Jurkat, Clone E6-1 (cell line): Measurements from ENCODE around the gene XKR3.
A peak's percentile ranks its signal among the peaks of the same experiment; 100 is the strongest.
"Not testable (repeated sequence)": the region's sequence is repeated elsewhere in the genome, so short reads cannot be mapped to it uniquely, and the experiment has no call there.

Experiments
- DNase-seq: peaks from one replicate; pipeline ENCODE4 v3.0.0-alpha.2; 2011; ENCODE audit warnings: low read depth, low spot score
- H3K4me3 ChIP-seq: 2 replicates; pipeline ENCODE4 v1.5.1; 2011; ENCODE audit warnings: mild to moderate bottlenecking, low read length, control low read depth, moderate library complexity

The XKR3 gene

DNA sequence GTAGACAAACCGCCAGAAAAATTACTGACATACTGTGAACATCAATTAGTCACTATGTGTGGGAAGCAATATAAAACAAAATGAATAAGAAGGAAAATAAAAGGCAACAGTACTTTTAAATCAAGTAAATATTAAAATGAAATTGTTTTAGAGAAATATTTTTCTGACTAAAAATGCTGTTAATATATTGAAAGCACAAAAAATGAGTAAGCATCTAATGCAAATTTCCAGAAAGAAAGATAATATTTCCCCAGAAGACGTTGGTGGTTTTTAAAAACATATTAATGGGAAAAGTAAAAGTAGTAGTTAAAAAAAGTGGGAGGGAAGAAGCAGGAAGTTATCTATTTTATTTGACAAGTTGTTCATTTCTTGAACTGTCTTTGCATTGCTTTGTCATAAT, 16.5 kb downstream of the XKR3 start:
- DNase-seq: no peak
- no peak overlapping the region for H3K4me3 ChIP-seq

DNA sequence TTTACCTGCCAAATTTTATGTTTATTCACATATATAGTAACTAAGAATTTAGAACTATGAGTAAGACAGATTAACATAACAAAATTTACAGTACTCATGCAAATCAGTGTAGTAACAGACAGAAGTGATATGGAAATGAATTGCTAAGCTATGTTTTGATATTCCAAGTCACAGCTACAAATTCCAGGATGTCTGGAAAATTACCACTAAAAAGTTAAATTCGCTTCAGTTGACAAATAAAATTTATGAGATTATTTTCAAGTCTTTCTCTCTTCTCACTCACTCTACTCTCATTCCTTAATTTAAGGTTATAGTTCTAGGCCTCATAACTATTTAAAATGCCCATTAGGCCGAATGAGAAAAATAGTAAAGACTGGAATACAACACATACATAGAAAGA, 18.1 kb downstream of the XKR3 start:
- no peak overlapping the region for H3K4me3 ChIP-seq
- no peak for DNase-seq

DNA sequence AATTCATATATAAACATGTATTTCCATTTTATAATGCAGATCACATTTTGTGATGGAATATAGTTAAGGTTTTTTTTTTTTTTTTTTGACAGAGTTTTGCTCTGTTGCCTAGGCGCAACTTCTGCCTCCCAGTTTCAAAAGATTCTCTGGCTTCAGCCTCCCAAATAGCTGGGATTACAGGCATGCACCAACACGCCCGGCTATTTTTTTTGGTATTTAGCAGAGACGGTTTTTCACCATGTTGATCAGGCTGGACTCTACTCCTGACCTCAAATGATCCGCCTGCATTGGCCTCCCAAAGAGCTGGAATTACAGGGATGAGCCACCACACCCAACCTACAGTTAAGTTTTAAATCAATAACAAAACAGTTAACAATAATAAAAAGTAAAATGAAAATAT, 18.8 kb downstream of the XKR3 start:
- DNase-seq: no peak
- no peak overlapping the region for H3K4me3 ChIP-seq

DNA sequence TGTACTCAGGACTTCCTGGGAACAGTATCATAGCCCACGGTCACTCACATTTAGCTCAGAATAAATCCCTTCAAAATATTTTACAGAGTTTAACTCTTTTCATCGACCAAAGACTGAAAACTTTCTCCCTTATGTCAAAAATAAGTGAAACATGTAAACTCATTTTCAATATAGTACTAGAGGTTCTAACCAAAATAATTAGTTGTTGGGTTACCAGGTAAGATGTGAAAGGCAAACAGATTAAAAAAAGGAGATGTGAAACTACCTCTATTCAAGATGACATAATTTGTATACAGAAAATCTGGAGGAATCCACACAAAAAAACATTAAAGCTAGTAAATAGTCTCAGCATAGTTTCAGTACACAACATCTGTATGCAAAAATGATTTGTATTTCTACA, 20.3 kb downstream of the XKR3 start:
- no peak for DNase-seq
- no peak overlapping the region for H3K4me3 ChIP-seq

DNA sequence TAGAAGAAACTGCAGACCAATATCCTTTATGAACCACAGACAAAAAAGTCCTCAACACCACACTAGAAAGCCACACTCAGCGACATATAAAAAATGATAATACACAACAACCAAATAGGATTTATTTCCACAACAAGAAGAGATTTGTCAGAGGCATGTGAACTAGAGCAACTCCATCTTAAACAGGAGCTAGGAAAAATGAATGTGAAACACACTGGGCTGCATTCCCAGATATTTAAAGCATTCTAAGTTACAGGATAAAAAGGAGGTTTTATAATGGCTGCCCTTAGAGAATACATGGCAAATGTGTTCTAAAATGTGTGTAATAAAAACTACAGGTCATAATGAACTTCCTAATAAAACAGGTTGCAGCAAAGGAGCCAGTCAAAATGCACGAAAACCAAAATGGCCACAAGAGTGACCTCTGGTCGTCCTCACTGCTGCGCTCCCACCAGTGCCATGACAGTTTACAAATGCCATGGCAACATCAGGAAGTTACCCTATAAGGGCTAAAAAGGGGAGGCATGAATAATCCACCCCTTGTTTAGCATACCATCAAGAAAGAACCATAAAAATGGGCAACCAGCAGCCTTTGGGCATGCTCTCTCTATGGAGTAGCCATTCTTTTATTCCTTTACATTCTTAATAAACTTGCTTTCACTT, 21.8 kb downstream of the XKR3 start:
- no peak for DNase-seq
- H3K4me3 ChIP-seq: no peak overlapping the region

DNA sequence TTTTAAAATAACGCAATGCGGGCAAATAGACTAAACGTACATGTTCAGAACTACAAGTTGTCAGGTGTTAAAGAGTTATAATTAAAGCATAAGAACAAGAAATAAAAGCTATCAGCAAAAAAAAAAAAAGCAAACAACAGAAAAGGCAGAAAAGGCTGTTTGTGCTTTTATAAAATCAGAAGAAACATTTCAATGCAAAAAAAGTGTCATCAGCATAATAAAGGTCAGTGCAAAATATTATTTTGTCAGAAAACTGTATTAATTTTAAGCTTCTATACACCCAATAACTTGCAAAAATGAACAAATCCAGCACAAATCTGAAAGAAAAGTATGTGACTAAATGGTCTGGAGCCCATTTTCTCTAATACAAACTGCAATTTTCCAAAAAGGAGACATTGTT, 23.6 kb downstream of the XKR3 start:
- no peak overlapping the region for H3K4me3 ChIP-seq
- DNase-seq: no peak

DNA sequence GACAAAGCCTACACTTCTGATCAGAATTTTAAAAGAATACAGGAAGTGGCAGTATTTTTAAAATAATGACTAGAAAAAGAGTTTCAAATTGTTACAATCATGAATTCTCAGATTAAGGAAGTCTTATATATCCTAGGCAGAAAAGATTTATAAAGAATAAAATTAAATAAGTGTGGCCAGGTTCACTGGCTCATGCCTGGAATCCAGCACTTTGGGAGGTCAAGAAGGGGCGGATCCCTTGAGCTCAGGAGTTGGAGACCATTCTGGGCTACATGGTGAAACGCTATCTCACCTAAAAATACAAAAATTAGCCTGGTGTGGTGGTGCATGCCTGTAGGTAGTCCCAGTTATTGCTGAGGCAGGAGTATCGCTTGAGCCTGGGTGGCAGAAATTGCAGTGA, 24.1 kb downstream of the XKR3 start:
- no peak for DNase-seq
- no peak overlapping the region for H3K4me3 ChIP-seq

DNA sequence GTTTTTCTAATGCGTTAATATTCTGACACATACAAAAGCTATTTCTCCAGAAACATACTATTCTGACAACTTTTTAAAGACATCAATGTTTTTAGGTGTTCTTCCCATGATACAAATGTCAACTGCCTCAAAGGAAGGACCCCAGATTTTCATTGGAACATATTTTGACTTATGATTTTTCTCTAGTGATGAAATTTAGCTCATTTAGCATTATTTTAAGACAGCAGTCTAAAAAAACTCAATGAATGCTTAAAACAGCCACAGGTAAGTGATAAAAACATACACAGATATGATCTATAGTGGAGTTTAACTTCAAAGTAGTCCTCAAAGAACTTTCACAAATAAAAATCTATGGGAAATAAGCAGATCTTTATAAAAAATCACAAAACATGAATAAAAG, 24.9 kb downstream of the XKR3 start:
- no peak overlapping the region for H3K4me3 ChIP-seq

DNA sequence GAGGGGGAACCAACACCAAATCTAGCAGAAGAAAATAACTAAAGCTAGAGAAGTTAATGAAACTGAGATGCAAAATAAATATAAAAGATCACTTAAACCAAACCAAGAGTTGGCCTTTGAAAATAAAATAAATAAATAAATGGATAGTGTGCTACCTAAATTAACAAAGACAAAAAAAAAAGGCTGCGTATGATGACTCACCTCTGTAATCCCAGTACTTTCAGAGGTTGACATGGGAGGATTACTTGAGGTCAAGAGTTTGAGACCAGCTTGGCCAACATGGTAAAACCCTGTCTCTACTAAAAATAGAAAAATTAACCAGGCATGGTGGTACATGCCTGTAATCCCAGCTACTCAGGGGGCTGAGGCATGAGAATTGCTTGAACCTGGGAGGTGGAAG, 29.7 kb downstream of the XKR3 start:
- not testable (repeated sequence) for DNase-seq, H3K4me3 ChIP-seq

More for the DNA sequence above, 24.9 kb downstream of the XKR3 start:
- DNase-seq: no peak

DNA sequence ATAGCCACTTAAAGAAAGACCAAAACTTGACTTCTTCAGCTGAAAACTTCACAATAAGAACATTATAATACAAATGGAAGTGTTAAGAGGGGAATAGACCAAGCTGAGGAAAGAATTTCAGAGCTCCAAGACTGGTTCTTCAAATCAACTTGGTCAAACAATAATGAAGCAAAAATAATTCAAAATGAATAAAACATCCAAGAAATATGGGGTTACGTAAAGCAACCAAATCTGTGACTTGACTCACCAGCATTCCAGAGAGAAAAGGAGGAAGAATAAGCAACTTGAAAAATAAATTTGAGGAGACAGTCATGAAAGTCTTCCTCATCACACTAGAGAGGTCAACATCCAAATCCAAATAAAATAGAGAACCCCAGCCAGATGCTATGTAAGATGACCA, 31.4 kb downstream of the XKR3 start:
- no peak for DNase-seq
- no peak overlapping the region for H3K4me3 ChIP-seq

DNA sequence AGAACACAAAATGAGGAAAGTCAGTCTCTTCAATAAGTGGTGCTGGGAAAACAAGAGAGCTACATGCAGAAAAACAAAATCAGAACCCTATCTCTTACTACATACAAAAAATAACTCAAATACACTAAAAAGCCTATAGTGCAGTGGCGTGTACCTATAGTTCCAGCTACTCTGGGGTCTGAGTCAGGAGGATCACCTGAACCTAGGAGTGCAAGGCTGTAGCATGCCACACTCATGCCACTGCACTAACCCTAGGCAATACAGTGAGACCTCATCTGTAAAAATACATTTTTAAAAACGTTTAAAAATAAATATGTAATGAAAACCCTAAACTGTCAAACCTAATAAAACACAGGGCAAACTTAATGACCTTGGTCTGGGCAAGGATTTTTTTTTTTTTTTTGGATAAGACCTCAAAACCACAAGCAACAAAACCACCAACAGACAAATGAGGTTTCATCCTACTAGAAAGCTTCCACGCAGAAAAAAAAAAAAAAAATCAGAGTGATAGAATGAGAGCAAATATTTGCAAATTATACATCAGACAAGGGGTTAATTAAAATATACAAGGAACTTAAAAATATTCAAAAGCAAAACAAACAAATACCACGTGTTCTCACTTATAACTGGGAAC, 35.2 kb downstream of the XKR3 start:
- no peak overlapping the region for H3K4me3 ChIP-seq
- peak; percentile 44 for DNase-seq

DNA sequence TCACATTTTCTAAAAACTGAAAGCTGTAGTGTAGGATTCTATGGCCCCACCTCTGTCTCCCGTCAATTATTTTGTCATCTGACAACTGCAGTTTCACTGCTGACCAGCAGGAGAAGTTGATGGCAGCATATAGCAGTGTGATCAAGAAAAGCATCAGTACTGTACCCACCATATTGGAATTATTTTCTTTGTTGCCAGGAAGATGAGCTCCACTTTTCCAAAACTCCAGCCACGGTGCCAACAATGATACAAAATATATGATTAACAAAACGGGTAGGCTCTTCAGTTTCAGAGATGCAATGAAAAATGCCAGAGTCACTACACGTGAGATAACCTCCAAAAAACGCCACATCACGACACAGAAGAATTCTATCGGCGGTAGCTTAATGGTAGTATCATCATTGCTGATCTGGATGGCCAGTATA, 41.3 kb downstream of the XKR3 start:
- DNase-seq: peak; percentile 39
- H3K4me3 ChIP-seq: no peak overlapping the region

DNA sequence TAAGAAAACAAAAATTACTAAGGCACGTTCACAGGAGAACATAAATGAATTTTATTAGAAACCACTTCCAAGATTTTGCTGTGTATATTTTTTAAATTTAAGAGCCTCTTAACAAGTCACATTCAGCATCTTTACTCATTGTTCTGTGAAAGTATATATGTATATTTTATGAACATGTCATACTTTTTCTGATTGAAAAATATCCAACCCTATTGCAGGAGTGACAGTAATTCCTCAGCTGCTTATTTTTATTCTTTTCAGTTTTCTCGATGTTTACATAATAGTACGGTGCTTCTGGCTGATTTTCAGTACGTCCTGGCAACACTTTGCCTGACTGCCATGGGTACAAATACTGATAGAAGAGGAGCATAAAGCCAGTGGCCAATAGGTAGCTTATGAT, 41.8 kb downstream of the XKR3 start:
- H3K4me3 ChIP-seq: no peak overlapping the region
- DNase-seq: no peak

DNA sequence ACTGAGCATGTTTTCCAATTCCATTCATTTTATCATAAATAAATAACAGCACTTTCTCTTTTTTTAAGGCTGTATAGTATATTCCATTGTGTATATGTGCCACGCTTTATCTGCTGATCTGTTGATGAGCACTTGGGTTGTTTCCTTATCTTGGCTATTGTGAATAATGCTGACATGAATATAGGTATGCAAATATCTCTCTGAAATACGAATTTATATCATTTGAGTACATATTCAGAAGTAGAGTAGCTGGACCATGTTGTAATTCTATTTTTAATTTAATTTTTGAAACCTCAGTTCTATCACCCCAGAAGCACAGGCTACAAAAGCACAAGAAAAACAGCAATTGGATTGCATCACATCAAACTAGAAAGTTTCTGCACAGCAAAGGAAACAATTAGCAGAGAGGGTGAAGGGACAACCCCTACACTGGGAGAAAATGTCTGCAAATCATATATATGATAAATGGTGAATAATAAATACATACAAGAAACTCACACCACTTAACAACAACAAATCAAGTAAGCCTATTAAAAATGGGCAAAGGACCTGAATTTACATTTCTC, 43.4 kb downstream of the XKR3 start:
- H3K4me3 ChIP-seq: no peak overlapping the region
- DNase-seq: no peak

DNA sequence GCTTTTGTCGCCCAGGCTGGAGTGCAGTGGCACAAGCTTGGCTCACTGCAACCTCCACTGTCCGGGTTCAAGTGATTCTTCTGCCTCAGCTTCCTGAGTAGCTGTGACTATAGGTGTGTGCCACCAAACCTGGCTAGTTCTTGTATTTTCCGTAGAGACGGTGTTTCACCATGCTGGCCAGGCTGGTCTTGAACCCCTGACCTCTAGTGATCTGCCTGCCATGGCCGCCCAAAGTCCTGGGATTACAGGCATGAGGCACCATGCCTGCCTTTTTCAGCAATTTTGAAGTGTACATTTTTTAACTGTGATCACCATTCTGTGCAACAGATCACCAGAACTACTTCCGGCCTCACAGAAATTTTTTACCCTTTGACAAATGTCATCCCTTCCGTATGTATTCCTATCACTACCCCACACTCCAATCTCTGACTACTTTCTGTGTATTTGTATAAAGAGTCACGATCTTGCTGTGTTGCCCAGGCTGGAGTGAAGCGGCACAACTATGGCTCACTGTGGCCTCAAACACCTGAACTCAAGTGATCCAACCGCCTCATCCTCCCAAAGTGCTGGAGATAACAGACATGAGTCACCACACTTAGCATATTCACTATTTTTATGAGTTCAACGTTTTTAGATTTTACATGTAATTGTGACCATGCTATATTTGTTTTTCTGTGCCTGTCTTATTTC, 44.0 kb downstream of the XKR3 start:
- no peak overlapping the region for H3K4me3 ChIP-seq
- no peak for DNase-seq

DNA sequence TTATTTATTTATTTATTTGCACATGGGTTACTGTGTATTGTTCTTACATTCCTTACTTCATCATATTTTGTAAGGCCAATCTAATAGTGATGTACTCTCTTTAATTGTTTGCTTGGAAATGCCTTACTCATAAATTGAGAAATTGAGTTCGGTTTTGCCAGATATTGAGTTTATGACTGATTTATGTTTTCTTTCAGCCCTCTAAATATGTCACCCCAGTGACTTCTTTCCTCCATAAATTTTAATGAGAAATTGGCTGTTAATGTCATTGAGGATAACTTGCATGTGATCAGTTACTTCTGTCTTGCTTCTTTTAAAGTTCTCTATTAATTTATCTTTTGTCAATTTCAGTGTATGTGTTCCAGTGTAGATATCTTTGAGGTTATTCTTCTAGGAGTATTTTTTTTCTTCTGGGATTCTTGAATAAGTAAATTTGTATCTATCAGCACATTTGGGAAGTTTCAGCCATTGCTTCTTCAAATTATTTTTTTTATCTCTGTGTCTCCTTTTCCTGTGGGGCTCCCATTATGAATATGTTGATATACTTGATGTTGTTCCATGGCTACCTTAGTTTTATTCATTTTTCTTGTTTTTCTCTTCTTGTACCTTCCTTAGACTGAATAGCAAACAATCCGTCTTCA, 47.8 kb downstream of the XKR3 start:
- no peak overlapping the region for H3K4me3 ChIP-seq
- no peak for DNase-seq

DNA sequence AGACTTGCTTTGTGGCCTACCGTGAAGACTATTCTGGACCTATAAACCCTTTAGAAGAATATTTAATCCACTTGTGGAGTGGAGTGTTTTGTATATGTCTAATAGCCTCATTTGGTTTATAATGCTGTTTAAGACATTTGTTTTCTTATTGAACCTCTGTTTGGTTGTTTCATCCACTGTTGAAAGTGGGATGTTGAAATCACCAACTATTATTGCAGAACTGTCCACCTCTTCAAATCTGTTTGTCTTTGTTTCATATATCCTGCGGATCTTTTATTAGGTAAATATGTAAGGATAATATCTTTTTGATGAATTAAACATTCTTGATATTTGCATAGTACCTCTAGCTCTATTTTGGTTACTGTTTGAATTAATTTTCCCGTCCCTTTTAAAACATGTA, 49.1 kb downstream of the XKR3 start:
- no peak overlapping the region for H3K4me3 ChIP-seq
- no peak for DNase-seq

DNA sequence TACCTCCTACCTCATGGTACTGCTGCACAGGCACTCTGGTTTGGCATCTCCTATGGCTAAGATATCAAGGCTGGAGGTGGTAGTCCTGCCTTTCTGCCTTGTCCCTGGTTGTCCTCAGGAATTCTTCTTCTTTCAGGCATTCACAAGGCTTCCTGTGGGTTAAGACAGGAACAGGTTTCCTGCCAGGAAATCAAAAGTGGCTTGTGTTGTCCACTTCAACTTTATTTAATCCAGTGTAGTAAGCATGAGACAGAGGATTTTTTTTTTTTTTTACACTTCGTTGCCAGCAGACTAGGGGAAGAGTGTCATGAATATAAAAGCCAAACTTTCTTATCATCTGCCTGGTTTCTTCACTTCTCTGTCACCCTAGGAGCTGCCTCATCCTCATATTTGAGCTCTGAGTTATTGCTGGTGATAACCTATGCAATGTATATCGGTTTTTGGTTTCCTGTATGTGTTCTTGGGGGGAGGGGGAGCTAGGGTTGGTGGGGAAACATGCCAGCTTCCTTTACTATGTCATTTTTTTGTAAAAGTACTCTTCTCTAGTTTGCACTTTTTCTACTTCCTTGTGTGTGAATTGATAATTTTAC, 50.2 kb downstream of the XKR3 start:
- peak; percentile 78 for DNase-seq
- H3K4me3 ChIP-seq: no peak overlapping the region

DNA sequence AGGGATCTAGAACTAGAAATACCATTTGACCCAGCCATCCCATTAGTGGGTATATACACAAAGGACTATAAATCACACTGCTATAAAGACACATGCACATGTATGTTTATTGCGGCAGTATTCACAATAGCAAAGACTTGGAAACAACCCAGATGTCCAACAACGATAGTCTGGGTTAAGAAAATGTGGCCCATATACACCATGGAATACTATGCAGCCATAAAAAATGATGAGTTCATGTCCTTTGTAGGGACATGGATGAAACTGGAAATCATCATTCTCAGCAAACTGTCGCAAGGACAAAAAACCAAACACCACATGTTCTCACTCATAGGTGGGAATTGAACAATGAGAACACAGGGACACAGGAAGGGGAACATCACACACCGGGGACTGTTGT, 53.6 kb downstream of the XKR3 start:
- H3K4me3 ChIP-seq, DNase-seq: not testable (repeated sequence)
